Measurements from ENCODE around the gene PRKN.

PRKN gene

GRCh38 chr6:162249907-162250642, 477.5 kb downstream of the PRKN start:
- DNase-seq (ENCODE audit: low spot score): no peak
- FAIRE-seq: no peak

- DNase-seq (ENCODE audit: low spot score) (no peak), FAIRE-seq (no peak)
These were observed 481.6 kb downstream of the PRKN start for GRCh38 chr6:162245830-162246420.

- DNase-seq (ENCODE audit: low spot score): no peak
- no peak for FAIRE-seq
These were observed 483.5 kb downstream of the PRKN start for GRCh38 chr6:162244031-162244430.

GRCh38 chr6:162242915-162243314, 484.7 kb downstream of the PRKN start:
- FAIRE-seq: no peak
- DNase-seq (ENCODE audit: low spot score): no peak

- DNase-seq (ENCODE audit: low spot score): no peak
- no peak for FAIRE-seq
These were observed 488.2 kb downstream of the PRKN start for GRCh38 chr6:162239330-162239729.

DNA sequence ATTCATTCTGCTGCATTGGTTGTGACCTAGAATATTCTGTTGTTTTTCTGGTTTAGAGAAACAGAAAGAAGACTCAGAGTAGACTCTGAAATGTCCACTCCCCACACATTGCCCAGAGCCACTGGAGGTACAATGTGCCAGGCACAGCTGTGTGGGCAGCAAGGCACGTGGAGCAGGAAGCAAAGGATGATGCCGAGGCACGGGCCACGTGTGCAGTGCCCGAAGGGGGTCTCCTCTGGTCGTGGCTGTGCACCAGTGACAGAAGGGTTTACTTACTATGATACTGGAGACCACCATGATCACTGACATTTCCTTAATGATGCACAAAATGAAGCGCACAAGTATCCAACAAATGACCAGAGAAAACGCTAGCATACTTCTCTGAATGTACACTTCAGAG, 488.9 kb downstream of the PRKN start:
- DNase-seq (ENCODE audit: low spot score) (no peak), FAIRE-seq (no peak)

DNA sequence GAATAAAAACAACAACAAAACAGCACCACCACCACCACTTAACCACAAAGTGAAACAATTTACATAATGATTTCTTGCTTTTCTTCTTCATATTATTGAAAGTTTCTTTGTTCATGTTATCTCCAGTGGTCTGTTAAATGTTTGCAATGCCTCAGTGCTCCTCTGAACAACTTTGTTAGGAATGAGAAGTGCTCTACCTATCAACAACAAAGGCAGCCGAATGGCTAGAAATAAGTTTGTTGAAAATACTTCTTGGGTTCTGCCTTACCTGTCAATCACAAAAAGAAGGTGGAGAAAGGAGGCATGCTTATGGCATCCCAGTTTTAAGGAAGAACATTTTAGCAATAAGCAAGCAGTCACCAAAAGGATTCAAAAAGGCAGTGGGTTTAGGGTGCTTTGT, 490.2 kb downstream of the PRKN start:
- FAIRE-seq: no peak
- no peak for DNase-seq (ENCODE audit: low spot score)

DNA sequence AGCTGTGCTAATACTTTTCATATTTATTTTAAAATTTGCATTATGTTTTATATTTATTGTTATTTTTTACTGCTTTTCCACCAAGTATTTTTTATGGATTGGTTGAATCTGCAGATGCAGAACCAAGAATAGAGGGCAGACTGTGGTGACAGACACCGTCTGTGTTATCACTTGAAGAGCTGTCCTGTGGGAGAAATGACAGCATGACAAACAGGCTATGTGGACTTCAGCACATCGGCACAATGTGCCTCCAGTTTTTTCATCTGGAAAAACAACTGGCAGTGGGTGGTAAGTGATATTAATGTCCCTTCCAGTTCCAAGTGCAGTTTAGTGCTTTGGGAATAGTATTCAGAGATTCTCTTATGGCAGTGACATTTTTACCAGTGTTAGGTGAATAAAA, 492.9 kb downstream of the PRKN start:
- no peak for FAIRE-seq
- no peak for DNase-seq (ENCODE audit: low spot score)

- no peak for FAIRE-seq
- no peak for DNase-seq (ENCODE audit: low spot score)
These were observed 497.3 kb downstream of the PRKN start for GRCh38 chr6:162230147-162230752.

DNA sequence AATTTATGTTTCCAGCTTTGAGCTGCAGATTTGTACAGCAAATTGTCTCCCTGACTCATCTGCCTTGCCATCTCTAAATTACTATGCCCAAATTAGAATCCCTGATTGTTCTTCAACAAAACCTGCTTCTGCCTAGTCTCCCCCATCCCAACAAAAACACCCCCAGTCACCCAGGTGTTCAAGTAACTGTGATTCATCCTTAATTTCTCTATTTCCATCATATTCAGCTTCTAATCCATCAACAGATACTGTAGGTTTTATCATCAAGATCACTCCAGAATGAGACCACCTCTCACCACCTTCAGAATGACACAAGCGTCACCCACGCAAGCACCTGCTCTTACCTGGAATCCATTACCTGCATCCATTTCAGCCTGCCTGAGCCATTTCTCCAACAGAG, 498.5 kb downstream of the PRKN start:
- DNase-seq (ENCODE audit: low spot score) (no peak), FAIRE-seq (no peak)

GRCh38 chr6:162226803-162227202, 500.8 kb downstream of the PRKN start:
- FAIRE-seq (no peak), DNase-seq (ENCODE audit: low spot score) (no peak)

DNA sequence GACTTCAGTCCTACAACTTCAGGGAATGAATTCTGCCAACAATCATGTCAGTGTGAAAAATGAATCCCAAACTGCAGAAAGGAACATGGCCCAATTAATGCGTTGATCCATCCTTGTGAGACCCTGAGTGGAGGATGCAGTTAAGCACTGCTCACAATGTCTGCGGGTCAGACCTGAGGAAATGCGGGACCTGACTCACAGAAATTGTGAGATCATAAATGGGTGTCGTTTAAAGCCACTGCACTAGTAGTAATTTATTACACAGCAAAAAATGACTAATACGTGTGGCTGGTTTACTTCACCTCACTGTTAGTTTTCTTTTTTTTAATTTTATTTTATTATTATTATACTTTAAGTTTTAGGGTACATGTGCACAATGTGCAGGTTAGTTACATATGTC, 505.0 kb downstream of the PRKN start:
- DNase-seq (ENCODE audit: low spot score) (peak; percentile 6), FAIRE-seq (no peak)

DNA sequence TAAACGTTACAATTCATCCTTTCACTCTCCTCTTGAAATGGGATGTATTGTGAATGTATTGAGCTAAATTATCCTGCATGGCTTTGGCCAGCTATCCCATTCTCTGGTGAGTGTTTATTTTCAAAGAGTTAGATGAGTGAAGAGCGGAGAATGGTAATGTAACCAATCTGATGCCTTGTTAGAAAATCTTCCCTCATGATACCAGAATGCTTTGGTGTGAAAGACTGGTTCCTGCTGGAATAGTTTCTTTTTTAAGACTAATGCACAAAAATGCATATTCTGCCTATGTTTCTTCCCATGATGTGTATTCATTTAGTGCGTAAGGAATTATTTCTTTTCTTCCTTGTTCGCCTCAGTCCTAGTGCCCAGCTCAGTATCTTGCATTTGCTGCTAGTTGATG, 506.7 kb downstream of the PRKN start:
- no peak for FAIRE-seq
- DNase-seq (ENCODE audit: low spot score): no peak

DNA sequence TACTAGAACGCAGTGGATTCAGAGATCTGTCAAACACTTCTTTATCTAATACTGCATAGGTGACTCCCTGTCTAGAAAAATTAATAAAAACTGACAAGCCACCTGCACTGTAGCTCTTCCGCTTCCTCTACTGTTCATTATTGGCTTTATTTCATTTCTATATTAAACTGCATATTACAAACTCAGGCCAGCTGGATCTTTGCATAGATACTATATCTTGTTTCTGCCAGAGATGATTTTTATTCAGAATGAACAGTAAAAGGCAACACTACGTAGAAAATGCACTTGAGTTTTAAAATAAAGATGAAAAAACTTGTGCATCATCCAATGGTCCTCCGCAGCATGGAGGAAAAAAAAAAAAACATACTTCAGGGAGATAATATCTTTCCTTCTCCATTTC, 508.3 kb downstream of the PRKN start:
- FAIRE-seq (no peak), DNase-seq (ENCODE audit: low spot score) (no peak)

DNA sequence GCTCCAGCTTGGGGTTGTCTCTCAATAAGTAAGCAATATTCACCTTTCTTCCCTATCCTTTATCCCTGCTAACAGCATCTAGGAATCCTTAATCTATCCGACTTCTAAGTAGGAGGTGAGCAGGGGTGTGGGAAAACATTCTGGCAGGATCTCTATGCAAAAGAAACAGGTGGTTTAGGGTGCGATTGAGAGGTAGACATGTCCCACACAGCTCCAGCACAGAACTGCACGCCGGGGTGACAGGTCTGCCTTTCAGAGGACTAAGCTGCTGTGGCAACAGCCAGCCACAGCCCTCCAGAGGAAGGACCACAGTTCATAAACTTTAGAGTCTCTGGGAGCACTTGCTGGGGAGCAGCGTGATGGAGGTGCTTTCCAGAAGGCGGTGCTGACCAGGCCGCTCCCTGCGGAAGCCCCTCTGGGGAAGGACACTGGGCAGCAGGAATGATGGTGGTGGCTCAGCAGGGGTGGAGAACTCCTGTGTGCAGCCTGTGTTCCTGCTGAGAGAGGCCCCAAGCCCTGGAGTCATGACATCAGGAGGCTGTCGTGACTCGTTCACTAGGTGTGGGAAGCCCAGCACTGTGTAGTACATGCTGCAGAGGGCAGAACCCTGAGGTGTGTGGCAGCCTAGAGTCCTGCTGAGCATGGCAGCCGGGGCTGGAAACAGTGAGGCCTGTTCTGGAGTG, 509.6 kb downstream of the PRKN start:
- FAIRE-seq (no peak), DNase-seq (ENCODE audit: low spot score) (no peak)

- DNase-seq (ENCODE audit: low spot score) (no peak), FAIRE-seq (no peak)
These were observed 510.5 kb downstream of the PRKN start for GRCh38 chr6:162217058-162217457.

DNA sequence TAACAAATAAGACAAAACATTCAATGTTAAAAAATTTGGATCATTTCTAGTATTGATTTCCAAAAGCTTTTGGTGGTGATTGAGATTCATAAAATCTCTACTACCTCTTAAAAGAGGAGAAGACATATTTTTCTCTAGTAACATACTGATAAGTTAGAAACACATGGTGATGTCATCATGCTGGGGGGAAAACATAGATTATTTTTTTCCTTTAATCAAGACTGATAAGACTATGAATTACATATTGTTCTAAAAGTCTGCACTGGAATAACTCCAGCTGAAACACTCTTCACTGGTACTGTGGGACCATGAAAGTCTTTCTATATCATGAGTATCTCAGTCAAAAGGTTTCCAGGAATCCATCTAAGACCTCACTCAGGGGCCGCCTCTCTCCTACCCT, 515.8 kb downstream of the PRKN start:
- DNase-seq (ENCODE audit: low spot score) (no peak), FAIRE-seq (no peak)

DNA sequence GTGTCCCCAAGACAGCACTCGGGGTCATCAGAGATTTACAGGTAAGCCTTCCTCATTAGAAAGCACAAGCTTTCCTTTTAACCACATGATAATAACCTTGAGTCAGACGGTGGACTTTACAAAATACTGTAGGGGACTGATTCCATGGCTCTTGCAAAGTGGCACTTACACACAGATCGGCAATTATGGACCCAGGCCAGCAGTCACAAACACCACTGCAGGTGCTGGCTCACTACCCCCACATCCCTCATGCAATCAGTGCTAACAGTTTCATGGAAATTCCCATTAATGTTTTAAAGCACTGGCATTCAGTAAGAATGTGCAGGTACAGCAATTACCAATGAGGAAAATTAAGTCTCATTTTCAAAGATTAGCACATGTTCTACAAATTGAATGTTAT, 516.5 kb downstream of the PRKN start:
- FAIRE-seq (no peak), DNase-seq (ENCODE audit: low spot score) (no peak)

- DNase-seq (ENCODE audit: low spot score) (no peak), FAIRE-seq (no peak)
These were observed 524.3 kb downstream of the PRKN start for GRCh38 chr6:162203287-162203686.

DNA sequence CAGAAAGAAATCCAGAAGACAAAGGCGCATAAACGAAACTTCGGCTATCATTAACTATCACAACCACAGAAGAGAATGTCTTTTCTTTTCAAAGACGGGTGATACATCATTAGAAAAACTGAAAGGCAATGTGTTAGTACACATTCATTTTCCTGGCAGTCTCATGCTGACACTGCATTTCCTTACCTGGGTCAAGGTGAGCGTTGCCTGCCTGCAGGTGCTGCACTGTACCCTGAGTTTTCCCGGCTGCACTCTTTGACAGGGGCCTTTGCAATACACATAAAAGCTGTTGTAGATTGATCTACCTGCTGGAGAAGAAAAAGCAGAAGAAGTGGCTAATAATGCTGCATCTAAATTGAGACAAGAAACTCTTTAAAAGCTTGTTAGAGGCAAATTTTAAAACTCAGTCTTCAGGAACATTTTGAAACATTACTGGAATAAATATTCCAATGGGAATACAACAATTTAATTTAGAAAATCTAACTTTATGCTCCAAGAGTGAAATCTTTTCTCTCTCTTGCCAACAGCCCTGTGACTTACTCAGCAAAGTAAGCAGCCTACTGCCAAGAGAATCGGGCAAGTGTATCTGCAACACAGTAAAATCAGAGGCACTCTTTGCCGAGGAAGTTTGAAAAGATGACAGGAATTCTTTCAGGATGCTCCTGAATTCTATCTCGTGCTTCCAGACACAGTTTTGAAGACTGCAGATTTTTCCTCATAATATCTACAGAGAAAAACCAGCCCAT, 526.4 kb downstream of the PRKN start:
- FAIRE-seq: no peak

GRCh38 chr6:162200041-162200440, 527.5 kb downstream of the PRKN start:
- FAIRE-seq: peak; percentile 58
- DNase-seq (ENCODE audit: low spot score): peak; percentile 5

More for the DNA sequence above, 526.4 kb downstream of the PRKN start:
- no peak for DNase-seq (ENCODE audit: low spot score)

GRCh38 chr6:162198925-162199324, 528.6 kb downstream of the PRKN start:
- FAIRE-seq: no peak
- DNase-seq (ENCODE audit: low spot score): no peak

All from RCC 7860 (cell line).